ENCODE results near the gene NBAS.
A peak's percentile ranks its signal among the peaks of the same experiment; 100 is the strongest.
"Not testable (repeated sequence)": the region's sequence is repeated elsewhere in the genome, so short reads cannot be mapped to it uniquely, and the experiment has no call there.

NBAS gene

DNA sequence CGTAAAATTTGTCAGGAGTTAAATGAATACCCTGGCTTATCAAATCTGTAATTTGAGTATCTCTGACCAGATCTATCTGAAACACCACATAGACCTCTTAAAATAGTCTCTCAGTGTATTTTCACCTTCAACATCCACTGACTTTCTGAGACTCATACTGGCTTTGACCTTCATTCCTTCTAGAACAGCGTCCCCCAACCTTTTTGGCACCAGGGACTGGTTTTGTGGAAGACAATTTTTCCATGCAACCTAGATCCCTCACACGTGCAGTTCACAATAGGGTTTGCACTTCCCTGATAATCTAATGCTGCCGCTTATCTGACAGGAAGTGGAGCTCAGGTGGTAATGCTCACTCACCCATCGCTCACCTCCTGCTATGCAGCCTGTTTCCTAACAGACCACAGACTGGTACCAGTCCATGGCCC is 3.2 kb downstream of the NBAS start:
- no peak for DNase-seq

DNA sequence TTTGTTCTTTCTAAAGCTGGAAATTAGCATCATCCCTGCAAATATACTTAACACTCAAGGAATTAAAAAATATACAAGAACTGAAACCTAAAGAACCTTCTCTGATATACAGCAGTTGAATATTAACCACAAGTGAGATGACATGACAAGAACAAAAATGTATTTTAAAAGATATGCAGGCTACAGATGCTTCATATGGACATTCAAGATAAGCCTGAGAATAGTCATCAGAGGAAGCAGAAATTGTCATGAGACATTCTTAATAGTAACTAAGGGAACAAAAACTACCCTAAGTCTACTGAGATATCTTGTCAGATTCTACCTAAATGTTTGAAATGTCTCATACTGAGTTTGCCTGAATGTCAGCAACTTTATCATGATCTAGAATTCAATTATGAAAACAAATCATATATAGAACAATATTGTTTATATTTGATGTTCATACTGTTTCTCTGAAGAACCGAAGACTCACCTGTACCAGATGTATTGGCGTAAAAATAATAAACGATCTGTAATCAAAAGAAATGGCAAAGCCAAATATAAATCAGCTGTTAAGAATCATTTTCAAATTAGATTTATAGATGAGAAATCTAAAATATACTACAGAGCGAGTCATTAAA is 4.7 kb downstream of the NBAS start:
- no peak for DNase-seq

DNA sequence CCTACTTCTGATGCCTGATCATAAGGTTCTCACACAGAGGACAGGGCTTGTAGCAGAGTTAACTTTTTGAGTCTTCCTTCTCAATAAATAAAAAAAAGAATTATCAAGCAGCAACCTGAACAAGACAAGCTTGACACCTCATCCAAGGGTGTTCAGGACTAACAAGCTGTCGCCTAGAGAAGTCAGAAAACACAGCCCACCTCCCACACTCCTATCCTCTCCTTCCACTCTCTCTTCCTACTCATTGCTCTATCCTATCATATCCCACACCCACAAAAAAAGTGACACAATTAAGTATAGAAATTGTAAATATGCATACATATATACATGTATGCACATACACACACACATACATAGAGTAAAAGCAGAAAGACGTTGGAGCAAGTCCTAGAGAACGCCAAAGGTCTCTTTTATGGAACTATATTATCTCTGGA is 5.4 kb downstream of the NBAS start:
- no peak for DNase-seq

DNA sequence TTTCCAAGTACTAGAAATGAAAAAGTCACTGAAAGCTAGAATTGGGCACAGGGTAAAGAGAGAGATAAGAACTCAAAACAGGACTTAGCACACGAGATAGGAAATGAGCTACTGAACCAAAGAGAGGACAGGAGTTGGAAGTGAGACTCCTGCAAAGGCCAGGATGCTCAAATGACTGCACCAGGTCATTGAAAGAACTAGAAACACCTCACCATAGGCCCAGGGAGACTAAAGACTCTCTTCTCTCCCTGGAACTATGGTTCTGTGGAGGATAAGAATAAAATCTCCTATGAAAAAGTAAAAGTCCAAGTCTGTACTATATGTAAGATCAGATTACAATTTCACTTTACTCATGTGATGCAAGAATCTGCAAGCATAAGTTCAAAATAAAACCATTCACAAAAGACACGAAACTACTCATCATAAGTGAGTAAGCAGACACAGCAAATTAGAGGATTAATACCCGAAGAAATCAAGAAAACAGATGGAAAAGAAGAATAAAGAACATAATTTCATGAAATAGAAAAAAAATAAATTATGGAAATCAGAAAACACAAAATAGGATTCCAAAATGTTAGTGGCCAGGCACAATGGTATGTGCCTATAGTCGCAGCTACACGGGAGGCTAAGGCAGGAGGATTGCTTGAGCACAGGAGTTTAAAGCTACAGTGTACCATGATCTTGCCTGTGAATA is 6.5 kb downstream of the NBAS start:
- no peak for DNase-seq

DNA sequence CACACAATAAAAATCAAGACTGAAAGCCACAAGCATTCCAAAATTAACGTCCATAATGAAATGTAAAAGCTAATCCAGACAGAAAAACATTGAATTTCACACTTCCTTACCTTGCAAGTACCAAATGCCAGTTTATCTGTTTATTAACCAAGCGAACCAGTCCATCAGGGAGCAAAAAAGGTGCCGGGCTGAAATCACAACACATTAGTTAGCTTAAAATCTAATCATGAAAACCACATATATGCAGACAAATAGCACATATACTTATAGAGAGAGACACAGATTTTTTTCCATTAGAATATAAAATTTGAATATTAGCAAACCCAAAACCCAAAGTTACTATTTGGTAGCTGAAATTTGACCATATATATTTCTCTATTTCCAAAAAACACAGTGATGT is 7.2 kb downstream of the NBAS start:
- no peak for DNase-seq

DNA sequence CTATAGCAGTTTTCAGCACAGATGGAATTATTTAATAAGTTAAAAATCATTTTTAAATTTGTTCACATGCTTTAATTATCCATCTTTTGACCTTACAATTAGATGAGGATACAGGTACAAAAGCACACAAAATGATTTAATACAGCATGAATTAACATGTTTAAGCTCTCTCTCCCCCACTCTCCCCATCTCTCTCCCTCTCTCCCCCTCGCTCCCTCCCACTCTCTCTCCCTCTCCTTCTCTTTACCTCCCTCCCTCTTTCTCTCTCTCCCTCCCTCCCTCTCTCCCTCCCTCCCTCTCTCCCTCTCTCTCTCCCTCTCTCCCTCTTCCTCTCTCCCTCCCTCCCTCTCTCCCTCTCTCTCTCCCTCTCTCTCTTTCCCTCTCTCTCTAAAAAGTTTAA is 7.6 kb downstream of the NBAS start:
- DNase-seq, result no peak

DNA sequence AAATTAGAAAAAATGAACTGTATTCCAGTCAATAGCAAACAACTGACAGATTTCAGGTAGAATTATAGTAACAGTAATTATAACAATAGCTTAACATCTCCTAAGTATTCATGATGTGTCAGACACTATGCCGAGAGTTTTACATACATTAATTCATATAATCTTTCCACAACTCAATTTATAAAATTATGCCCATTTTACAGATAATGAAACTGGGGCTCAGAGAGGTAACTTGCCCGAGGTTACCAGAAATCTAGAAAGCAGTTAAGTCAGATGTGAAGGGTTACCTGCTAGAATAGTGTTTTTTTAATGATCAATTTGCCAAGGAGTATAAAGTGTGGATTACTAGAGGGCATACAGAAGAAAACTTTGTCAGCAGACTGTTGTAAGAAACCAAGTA is 12.2 kb downstream of the NBAS start:
- DNase-seq, result no peak

DNA sequence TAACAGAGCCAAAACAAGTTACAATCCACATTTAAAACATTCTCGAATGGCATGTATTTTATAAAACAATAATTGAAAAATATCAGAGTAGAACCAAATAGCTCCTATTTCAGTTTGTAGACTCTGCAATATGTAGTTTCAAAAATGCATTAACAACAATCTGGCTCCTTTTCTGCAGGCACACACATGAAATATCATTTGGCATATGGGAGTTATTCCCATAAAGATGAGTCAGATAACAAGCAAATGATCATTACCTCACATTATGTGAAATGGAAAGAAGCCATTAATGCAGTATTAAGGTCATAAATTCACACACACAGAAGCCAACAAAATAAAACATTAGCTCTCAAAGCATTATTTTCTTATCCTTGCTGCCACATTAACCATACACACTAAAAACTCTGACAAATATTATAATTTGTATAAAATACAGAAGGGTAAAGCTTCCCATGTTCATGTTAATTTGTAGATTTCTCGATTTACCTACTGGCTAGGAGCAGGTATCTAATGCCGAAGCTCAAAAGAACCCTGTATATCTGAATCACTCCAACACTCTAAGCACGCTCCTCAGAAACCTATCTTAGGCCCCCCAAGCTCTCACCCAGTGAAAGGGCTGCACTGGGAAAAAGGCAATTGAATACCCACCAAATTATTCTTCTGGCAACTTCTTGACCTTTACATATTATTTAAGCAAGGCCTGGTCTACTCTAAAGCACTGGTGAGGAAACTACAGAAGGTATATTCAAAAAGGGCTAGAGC is 13.8 kb downstream of the NBAS start:
- no peak for DNase-seq

DNA sequence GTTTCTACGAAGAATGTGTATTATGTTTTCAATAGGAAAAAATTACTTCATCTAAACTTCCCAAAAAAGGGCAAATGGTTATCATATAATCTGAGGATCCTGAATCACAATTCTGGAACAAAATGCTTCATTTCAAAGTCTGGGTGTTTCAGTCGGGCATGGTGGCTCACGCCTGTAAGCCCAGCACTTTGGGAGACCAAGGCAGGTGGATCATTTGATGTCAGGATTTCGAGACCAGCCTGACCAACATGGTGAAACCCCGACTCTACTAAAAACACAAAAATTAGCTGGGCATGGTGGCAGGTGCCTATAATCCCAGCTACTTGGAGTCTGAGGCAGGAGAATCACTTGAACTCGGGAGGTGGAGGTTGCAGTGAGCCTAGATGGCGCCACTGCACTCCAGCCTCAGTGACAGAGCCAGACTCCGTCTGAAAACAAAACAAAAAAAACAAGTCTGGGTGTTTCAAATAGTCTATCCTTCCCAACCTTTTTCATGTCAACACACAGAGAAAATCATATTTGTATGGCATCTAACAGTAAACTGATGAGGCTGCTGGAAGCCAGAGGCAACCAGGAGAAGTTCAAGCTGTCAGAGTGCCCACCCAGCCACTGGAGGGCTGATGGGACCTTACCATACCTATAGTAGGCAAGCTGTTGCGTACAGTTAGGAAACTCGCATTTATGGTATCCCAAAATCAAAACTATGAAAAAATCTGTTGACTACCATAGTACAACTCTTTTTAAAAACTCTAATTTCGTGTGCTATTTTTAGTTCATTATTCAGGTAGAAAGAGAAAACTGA is 14.6 kb downstream of the NBAS start:
- no peak for DNase-seq

DNA sequence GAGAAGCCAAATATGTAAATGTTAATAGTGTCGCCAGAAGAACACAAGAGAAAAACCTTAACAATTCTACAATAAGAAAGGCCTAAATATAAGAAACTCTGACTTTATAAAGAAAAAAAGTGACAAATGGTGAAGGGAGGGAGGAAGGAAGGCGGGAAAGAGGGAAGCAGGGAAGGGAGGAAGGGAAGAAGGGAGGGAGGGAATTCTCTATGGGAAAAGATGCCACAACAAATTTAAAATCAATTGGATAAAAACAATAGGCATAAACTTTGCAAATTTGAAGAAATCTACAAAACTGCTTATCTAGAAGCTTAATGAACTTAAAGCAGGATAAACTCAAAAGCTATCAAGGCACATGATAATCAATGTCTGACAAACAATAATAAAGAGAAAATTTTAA is 16.9 kb downstream of the NBAS start:
- no peak for DNase-seq

DNA sequence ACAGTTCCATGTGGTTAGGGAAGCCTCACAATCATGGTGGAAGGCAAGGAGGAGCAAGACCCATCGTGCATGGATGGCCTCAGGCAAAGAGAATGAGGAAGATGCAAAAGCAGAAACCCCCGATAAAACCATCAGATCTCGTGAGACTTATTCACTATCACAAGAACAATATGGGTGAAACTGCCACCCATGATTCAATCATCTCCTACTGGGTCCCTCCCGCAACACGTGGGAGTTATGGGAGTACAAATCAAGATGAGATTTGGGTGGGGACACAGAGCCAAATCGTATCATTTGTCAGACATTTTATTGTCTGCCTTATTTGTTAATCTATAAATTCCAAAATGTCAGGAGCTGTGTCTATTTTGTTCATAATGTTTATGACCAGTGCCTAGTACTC is 17.6 kb downstream of the NBAS start:
- DNase-seq, result no peak

DNA sequence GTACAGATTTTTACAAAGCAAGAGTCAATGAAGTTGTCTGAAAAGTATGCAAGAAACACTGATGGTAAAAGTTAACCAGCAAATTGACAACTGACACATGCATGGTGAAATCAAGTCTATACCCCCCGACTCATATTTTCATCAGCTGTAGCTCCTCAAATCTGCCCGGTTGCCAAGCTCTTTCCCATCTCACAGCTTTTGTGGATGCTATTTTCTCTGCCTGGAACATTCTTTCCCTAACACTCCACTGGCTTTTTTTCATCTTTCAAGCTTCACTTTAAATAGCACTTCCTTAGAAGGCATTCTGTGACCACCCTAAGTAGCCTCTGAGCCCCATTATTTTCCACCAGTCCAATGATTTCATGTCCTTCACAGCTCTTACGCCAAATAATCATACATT is 18.1 kb downstream of the NBAS start:
- no peak for DNase-seq

DNA sequence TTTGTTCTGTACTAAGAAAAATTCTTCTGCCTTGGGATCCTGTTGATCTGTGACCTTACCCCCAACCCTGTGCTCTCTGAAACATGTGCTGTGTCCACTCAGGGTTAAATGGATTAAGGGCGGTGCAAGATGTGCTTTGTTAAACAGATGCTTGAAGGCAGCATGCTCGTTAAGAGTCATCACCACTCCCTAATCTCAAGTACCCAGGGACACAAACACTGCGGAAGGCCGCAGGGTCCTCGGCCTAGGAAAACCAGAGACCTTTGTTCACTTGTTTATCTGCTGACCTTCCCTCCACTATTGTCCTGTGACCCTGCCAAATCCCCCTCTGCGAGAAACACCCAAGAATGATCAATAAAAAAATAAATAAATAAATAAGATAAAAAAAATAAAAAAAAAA is 18.9 kb downstream of the NBAS start:
- not testable (repeated sequence) for DNase-seq

DNA sequence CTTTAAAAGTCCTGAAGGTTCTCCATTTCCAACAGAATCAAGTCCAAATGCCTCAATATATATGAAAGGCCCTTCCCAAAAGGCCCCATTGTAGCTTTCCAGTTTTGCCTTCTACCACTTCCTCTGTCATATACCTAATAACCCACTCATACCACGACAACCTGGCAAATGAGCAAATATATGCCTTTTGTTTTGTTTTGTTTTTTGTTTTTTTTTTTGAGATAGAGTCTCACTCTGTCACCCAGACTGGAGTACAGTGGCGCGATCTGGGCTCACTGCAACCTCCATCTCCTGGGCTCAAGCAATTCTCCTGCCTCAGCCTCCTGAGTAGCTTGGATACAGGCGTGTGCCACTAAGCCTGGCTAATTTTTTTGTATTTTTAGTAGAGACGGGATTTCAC is 20.6 kb downstream of the NBAS start:
- not testable (repeated sequence) for DNase-seq

DNA sequence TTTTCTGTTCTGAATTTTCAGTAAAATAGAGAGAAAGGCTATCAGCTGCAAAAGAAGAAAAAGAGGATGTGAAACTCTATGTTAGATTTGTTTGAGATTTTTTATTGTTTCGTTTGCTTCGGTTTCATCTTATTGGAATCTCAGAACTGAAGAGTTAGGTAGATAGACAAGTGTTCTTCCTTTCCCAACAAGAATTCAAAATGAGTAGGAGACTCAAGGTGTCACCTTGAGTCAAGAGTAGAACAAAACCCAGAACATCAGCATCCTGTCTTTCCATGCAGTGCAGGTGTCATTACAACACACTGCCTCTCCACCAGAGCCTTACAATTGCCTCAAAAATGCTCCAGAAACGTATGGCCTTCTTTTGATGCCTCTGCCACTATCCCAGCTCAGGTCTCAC is 21.1 kb downstream of the NBAS start:
- DNase-seq, result peak; percentile 20

DNA sequence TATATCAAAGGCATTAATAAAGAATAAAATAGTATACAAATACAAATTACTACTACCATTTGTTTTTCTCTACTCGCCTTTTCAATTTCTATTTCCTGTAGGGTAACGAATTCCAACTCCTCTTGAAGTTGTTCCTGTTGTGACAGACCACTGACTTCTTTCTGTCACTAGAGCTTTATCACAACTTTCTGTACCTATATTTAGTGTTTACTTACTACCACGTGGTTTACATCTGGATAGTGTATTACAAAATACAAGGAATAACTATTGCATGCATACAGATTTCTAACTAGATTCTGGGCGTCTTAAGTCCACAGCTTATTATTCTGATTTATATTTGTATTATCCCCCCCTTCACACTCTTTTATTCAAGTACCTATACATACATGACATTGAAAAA is 22.3 kb downstream of the NBAS start:
- DNase-seq, result no peak

DNA sequence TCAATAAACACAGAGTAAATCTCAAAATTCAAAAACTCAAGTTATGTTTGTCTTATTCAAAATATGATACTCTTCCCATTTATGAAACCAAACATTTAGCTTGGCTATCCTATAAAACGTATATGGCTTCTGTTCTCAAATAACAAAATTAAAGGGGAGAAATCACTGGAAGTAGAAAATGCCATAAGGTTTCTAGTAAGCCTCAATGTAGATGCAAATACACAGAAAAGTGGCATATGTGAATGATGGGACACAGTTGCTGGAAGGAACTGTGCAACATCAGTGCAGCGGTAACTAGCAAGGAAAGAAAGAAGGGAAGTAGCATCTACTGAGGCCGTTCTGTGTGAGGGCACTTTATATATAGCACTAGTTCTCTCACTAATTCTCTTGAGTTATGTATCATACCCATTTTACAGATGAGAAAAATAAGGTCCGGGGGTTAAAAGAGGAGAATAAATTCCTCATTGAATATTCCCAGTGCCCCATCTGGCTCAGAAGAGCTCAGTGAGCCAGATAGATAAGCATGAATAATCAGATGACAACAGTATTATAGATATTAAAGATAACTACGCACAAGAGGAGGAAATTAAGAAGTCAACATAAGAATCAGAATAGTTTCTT is 27.2 kb downstream of the NBAS start:
- no peak for DNase-seq

DNA sequence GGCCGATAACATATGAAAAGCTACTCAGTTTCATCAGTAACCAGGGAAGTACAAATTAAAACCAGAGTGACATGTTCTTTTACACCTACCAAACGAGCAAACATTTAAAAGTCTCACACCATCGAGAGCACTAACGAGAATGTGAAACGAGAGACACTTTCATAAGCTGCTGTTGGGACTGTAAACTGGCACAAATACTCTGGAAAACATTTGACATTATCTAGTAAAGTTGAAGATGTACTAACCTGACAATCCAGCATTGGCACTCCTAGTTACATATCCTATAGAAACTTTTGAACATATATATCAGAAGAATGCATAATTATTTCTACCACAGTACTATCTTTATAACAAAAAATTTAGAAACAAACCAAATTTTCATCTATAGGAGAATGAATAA is 28.1 kb downstream of the NBAS start:
- DNase-seq, result no peak

DNA sequence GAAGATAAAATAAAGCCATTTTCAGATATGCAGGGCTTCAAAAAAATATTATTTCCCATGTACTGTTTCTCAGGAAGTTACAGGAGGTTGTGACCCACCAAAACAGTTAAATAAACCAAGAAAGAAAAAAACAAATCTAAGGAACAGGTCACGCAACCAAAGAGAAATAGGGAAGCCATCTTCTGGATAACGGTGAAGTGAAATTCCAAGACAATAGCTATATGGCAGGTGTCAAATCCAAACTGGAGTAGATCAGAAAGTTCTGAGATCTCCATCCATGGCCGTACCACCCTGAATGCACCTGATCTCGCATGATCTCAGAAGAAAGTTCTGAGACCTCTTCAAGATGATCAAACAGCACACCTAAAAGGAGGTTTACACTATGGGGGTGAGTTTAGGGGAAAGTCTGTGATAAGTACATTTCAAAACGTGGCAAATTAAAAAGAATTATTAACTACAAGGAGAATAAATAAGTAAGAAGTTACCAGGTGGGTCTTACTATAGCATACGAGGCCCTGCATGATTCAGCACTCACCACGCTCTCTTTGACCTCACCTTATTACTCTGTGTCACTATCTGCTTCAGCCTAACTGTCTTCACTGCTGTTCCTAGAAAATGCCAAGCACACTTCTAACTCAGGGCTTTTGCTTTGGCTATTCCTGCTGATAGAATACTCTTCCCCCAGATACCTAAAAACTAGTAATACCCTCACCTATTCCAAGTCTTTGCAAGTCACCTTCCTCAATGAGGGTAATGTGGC is 29.9 kb downstream of the NBAS start:
- no peak for DNase-seq

DNA sequence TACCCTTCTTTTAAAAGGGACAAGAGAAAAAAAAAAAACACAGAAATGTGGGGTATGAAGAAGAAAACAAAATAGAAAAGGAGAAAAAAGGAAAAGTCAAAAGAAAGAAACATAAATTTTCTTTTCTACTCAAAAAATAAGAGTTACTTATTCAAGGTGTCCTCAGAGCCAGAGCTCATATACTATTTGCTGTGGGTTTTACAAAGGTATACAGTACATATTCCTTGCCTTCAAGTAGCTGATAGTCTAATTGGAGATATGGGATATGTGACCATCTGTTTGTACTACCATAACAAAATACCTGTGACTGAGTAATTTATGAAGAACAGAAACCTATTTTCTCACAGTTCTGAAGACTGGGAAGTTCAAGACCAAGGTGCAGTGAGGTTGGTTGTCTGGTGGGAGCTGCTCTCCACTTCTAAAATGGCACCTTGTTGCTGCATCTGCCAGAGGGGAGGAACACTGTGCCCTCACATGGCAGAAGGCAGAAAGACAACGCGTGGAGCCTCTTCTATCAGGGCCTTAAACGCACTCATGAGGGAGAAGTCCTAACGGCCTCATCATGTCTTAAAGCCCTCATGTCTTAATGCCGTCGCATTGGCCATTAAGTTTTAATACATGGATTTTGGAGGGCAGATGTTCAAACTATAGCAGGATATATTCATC is 33.9 kb downstream of the NBAS start:
- DNase-seq, result no peak

DNA sequence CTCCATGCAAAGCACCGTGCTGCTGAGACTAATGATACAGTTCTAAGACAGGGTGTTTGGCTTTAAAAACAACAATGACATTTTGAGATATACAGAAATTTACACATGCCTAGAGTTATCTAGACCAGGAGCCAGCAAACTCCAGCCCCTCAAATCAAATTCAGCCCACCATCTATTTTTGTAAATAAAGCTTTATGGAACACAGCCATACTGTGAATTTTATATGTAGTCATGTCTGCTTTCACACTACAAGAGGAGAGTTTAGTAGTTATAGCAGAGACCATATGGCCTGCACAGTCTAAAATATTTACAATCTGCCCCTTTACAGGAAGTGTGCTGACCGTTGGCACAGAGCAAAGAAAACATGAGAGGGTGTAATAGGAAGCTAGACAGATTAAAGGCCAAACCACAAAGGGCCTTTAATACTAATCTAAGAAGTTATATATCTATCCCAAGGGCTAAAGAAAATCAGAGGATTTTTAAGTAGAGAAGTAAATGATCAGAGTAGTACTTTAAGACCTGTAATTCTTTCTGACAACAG is 39.4 kb downstream of the NBAS start:
- peak; percentile 17 for DNase-seq
